H9 (cell line): ENCODE data around the gene VASP. TPM values are rescaled to one million over a fixed set of nuclear protein-coding genes. Genes with fewer than 3 reads are reported as not detected.

Source experiments
- DNase-seq: peaks from one replicate; pipeline ENCODE4 v3.0.0-alpha.2; 2017
- H2AFZ ChIP-seq: one replicate; pipeline ENCODE4 v1.6.1; 2013; ENCODE audit warnings: mild to moderate bottlenecking, low read length, control low read depth, moderate library complexity
- H2AK5ac ChIP-seq: 2 replicates; pipeline ENCODE4 v1.6.1; 2013; ENCODE audit warnings: low read length, control low read depth, mixed read lengths; ENCODE audit not compliant: insufficient read length
- H2BK120ac ChIP-seq: one replicate; pipeline ENCODE4 v1.6.1; 2013; ENCODE audit warnings: low read depth, mild to moderate bottlenecking, low read length, control low read depth, inconsistent platforms; ENCODE audit not compliant: poor library complexity, severe bottlenecking
- H2BK12ac ChIP-seq: 2 replicates; pipeline ENCODE4 v1.6.1; 2013; ENCODE audit warnings: low read length, control low read depth, mixed read lengths, low read depth; ENCODE audit not compliant: insufficient read length
- H2BK15ac ChIP-seq: 2 replicates; pipeline ENCODE4 v1.6.1; 2013; ENCODE audit warnings: low read depth, low read length, control low read depth
- H2BK20ac ChIP-seq: one replicate; pipeline ENCODE4 v1.6.1; 2013; ENCODE audit warnings: low read depth, mild to moderate bottlenecking, low read length, control low read depth, inconsistent platforms; ENCODE audit not compliant: poor library complexity, severe bottlenecking
- H2BK5ac ChIP-seq: 2 replicates; pipeline ENCODE4 v1.6.1; 2013; ENCODE audit warnings: low read length, control low read depth, mixed read lengths; ENCODE audit not compliant: insufficient read length
- H3K14ac ChIP-seq: 2 replicates; pipeline ENCODE4 v1.6.1; 2013; ENCODE audit warnings: low read length, control low read depth; ENCODE audit not compliant: insufficient read depth
- H3K18ac ChIP-seq: 2 replicates; pipeline ENCODE4 v1.6.1; 2013; ENCODE audit warnings: low read depth, mild to moderate bottlenecking, mixed read lengths, low read length, control low read depth; ENCODE audit not compliant: insufficient read length
- H3K23ac ChIP-seq: 2 replicates; pipeline ENCODE4 v1.6.1; 2013; ENCODE audit warnings: low read length, control low read depth, mixed read lengths, low read depth; ENCODE audit not compliant: insufficient read length
- H3K23me2 ChIP-seq: 2 replicates; pipeline ENCODE4 v1.6.1; 2013; ENCODE audit warnings: low read depth, mild to moderate bottlenecking, mixed read lengths, low read length, control low read depth; ENCODE audit not compliant: insufficient read length, poor library complexity, severe bottlenecking
- H3K27ac ChIP-seq: 2 replicates; pipeline ENCODE4 v1.5.1; 2013; ENCODE audit warnings: low read length, control low read depth, mixed read lengths, low read depth; ENCODE audit not compliant: insufficient read length
- H3K27me3 ChIP-seq: 2 replicates; pipeline ENCODE4 v1.6.1; 2013; ENCODE audit warnings: low read length, control low read depth, inconsistent platforms; ENCODE audit not compliant: insufficient read depth
- H3K4ac ChIP-seq: 2 replicates; pipeline ENCODE4 v1.6.1; 2013; ENCODE audit warnings: low read depth, mild to moderate bottlenecking, control low read depth, inconsistent platforms, low read length, moderate library complexity
- H3K4me1 ChIP-seq: 2 replicates; pipeline ENCODE4 v1.6.1; 2013; ENCODE audit warnings: low read length, control low read depth, inconsistent platforms; ENCODE audit not compliant: insufficient read depth
- H3K4me2 ChIP-seq: 2 replicates; pipeline ENCODE4 v1.6.1; 2013; ENCODE audit warnings: low read length, control low read depth, mixed read lengths; ENCODE audit not compliant: insufficient read length, insufficient read depth
- H3K56ac ChIP-seq: 2 replicates; pipeline ENCODE4 v1.6.1; 2013; ENCODE audit warnings: low read depth, mild to moderate bottlenecking, mixed read lengths, low read length, control low read depth; ENCODE audit not compliant: insufficient read length
- H3K79me1 ChIP-seq: 2 replicates; pipeline ENCODE4 v1.6.1; 2013; ENCODE audit warnings: low read depth, mild to moderate bottlenecking, moderate library complexity, low read length, control low read depth, inconsistent platforms; ENCODE audit not compliant: insufficient read depth, poor library complexity, severe bottlenecking
- H3K79me2 ChIP-seq: 2 replicates; pipeline ENCODE4 v1.6.1; 2013; ENCODE audit warnings: low read length, control low read depth, inconsistent platforms; ENCODE audit not compliant: insufficient read depth
- H3K9ac ChIP-seq: 2 replicates; pipeline ENCODE4 v1.6.1; 2013; ENCODE audit warnings: low read length, control low read depth, mixed read lengths; ENCODE audit not compliant: insufficient read length; ENCODE audit errors: extremely low read depth
- H3K9me3 ChIP-seq: one replicate; pipeline ENCODE4 v1.6.1; 2013; ENCODE audit warnings: low read depth, low read length, inconsistent platforms; ENCODE audit not compliant: control insufficient read depth
- H3T11ph ChIP-seq: one replicate; pipeline ENCODE4 v1.6.1; 2013; ENCODE audit warnings: mild to moderate bottlenecking, low read length, control low read depth, inconsistent platforms
- H4K20me1 ChIP-seq: one replicate; pipeline ENCODE4 v1.6.1; 2013; ENCODE audit not compliant: control insufficient read depth, insufficient read length, insufficient read depth
- H4K5ac ChIP-seq: 2 replicates; pipeline ENCODE4 v1.6.1; 2013; ENCODE audit warnings: low read depth, mild to moderate bottlenecking, mixed read lengths, low read length, control low read depth; ENCODE audit not compliant: insufficient read length
- H4K8ac ChIP-seq: replicated peaks from 2 replicates; pipeline ENCODE4 v1.6.1; 2013; ENCODE audit warnings: low read length, control low read depth, mixed read lengths, low read depth; ENCODE audit not compliant: insufficient read length
- H4K91ac ChIP-seq: 2 replicates; pipeline ENCODE4 v1.6.1; 2013; ENCODE audit warnings: low read depth, mild to moderate bottlenecking, moderate library complexity, mixed read lengths, low read length, control low read depth; ENCODE audit not compliant: insufficient read length
- H3K27ac Mint-ChIP-seq, 3 experiments: 2 replicates in 2 of 3; 3 replicates in 1 of 3; pipeline ENCODE4 v1.8.0; 2020 to 2021; ENCODE audit warnings: mixed read lengths in 3 of 3, mild to moderate bottlenecking in 1 of 3, moderate library complexity in 1 of 3
- H3K27me3 Mint-ChIP-seq: 2 replicates; pipeline ENCODE4 v1.8.0; 2021; ENCODE audit warnings: low read depth, mild to moderate bottlenecking, moderate library complexity, mixed read lengths
- H3K36me3 Mint-ChIP-seq, 3 experiments: 2 replicates in 2 of 3; 3 replicates in 1 of 3; pipeline ENCODE4 v1.8.0; 2020 to 2021; ENCODE audit warnings: low read depth in 3 of 3, mixed read lengths in 3 of 3; ENCODE audit not compliant: insufficient read depth in 1 of 3
- H3K4me1 Mint-ChIP-seq, 2 experiments: 2 replicates each; pipeline ENCODE4 v1.8.0; 2020; ENCODE audit warnings: mixed read lengths in 2 of 2
- H3K4me3 Mint-ChIP-seq, 2 experiments: 2 replicates in 1 of 2; 3 replicates in 1 of 2; pipeline ENCODE4 v1.8.0; 2020 to 2021; ENCODE audit warnings: mild to moderate bottlenecking in 2 of 2, mixed read lengths in 2 of 2, moderate library complexity in 1 of 2
- H3K9me3 Mint-ChIP-seq, 2 experiments: 2 replicates in 1 of 2; 3 replicates in 1 of 2; pipeline ENCODE4 v1.8.0; 2020; ENCODE audit warnings: mild to moderate bottlenecking in 2 of 2, mixed read lengths in 2 of 2, moderate library complexity in 1 of 2
- CTCF ChIP-seq: fragments of 200-600 bp; sonication (generic); conservative IDR thresholded peaks from 3 replicates; pipeline ENCODE4 v1.8.0; 2021; ENCODE audit warnings: antibody characterized with exemption, mild to moderate bottlenecking
- WGBS: extraction: QIAGEN DNeasy Blood & Tissue Kit; methylation state at CpG from one replicate; pipeline ENCODE4 v1.1.7; 2013; ENCODE audit warnings: missing lambda C conversion rate, low lambda C conversion rate, mixed read lengths; ENCODE audit not compliant: insufficient read length; ENCODE audit errors: extremely low coverage; 5-methylcytosine and 5-hydroxymethylcytosine counted together
- total RNA-seq: library from RNA; stranded (reverse); gene quantifications from 2 replicates; pipeline ENCODE4 v1.2.1, GENCODE V29; 2021

VASP gene
- total RNA-seq, 1 experiment from 2014 or later = 157 TPM

GRCh38 chr19:45484273-45484945 lies 22.9 kb upstream of the VASP start:
- peaks cover 3% of the 10 kb centered on the region for H3K23me2 ChIP-seq
- TF ChIP-seq CTCF = no peak
- no peak overlapping the region for H3K27ac ChIP-seq
- no peak overlapping the region for H3K4me2 ChIP-seq
- no peak overlapping the region for H2BK120ac ChIP-seq
- no CpG with 5 or more reads among the region's 13 CpGs for WGBS
- Mint-ChIP-seq H3K36me3 (peaks cover 0 to 13% (median 4%) of the 10 kb centered on the region in 3 experiments; a peak in 4 of 7 replicates), H3K27me3 (peaks cover 3% of the 10 kb centered on the region; the same call in 1 of the 2 replicates), H3K4me1 (peaks cover 5 to 8% of the 10 kb centered on the region in 2 experiments), H3K9me3 (peaks cover 0 to 2% of the 10 kb centered on the region in 2 experiments; a peak in 1 of 5 replicates), H3K27ac (peak overlapping the region in 1 of 3 experiments; percentile 49; a peak in 3 of 7 replicates), H3K4me3 (peak overlapping the region in 1 of 2 experiments; percentile 38; a peak in 2 of 5 replicates)
- no peak overlapping the region for H4K8ac ChIP-seq
- H4K20me1 ChIP-seq = no peaks in the 10 kb centered on the region
- H3T11ph ChIP-seq = no peak overlapping the region
- H2AFZ ChIP-seq = no peak overlapping the region
- no peak overlapping the region for H2BK12ac ChIP-seq
- H3K18ac ChIP-seq = no peak overlapping the region
- no peak overlapping the region for H3K23ac ChIP-seq
- H3K79me1 ChIP-seq = no peaks in the 10 kb centered on the region
- no peak overlapping the region for H3K14ac ChIP-seq
- no peak overlapping the region for H3K4ac ChIP-seq
- no peak overlapping the region for H2BK5ac ChIP-seq
- H3K27me3 ChIP-seq = no peaks in the 10 kb centered on the region
- no peak overlapping the region for H2AK5ac ChIP-seq
- H3K56ac ChIP-seq = no peak overlapping the region
- no peak for DNase-seq
- H3K9ac ChIP-seq = no peak overlapping the region
- H4K5ac ChIP-seq = no peak overlapping the region
- no peak overlapping the region for H4K91ac ChIP-seq
- H3K4me1 ChIP-seq = no peaks in the 10 kb centered on the region; the same call in 1 of the 2 replicates
- no peaks in the 10 kb centered on the region for H3K79me2 ChIP-seq
- H2BK15ac ChIP-seq = no peak overlapping the region
- H2BK20ac ChIP-seq = no peak overlapping the region
- H3K9me3 ChIP-seq = no peaks in the 10 kb centered on the region
